Measurements from ENCODE around the gene PRR22.

- TF ChIP-seq CTCF (IDR thresholded peaks at IDR 0.05; ENCODE audit: poor library complexity) (no peak), EZH2phosphoT487 (IDR thresholded peaks at IDR 0.05; ENCODE audit: low read depth, severe bottlenecking, unreplicated experiment) (no peak), EZH2 (IDR thresholded peaks at IDR 0.05; ENCODE audit: borderline replicate concordance) (no peak)
Observed at GRCh38 chr19:5799247-5800241, 15.0 kb upstream of the PRR22 start.

Measured in hepatocyte (in vitro differentiated cells).